A549 treated with Hydrocortisone at 1 μM for 4 hours (cell line): Measurements from ENCODE around the gene TMEM38A. TPM values are rescaled to one million over a fixed set of nuclear protein-coding genes. Genes with fewer than 3 reads are reported as not detected.

Experiments
- total RNA-seq: library from RNA; stranded (reverse); fragments of 200-300 nt; extraction: Qiagen RNA extraction; gene quantifications from 5 replicates; pipeline ENCODE4 v1.2.3, GENCODE V29; 2022

Gene TMEM38A, protein sequence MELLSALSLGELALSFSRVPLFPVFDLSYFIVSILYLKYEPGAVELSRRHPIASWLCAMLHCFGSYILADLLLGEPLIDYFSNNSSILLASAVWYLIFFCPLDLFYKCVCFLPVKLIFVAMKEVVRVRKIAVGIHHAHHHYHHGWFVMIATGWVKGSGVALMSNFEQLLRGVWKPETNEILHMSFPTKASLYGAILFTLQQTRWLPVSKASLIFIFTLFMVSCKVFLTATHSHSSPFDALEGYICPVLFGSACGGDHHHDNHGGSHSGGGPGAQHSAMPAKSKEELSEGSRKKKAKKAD
- total RNA-seq: 0.93 to 1.2 TPM (median 1.1 TPM) in 5 replicates

DNA sequence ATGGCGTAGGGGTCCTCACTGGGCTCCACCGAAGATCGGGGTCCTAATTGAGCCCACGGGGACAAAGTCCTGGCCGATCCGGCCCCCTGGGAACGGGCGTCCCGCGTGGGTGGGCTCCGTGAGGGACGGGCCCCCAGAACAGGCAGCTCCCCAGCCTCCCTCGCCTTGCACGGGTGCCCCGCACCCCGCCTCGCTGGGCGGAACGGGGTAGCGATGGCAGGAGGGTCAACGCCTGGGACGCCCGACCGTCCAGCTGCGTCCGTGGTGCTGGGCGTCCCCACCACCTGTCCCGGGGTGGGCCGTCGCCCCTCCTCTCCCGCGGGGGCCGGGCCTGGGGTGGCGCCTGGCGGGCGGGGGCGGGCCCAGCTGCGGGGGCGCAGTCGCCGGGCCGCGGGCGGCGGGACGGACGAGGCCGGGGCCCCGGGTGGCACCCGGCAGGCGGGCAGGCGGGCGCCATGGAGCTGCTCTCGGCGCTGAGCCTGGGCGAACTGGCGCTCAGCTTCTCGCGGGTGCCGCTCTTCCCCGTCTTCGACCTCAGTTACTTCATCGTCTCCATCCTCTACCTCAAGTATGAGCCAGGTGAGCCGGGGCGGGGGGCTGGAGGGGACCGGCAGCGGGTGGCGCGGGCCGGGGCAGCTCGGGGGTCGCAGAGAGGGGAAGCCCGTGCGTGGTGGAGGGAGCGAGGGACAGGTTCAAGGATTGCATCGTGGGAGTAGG, at the start of gene TMEM38A:
Gene TMEM38A (plus strand): TSS at position 377 of the 717 bp plus-strand sequence. CDS start 79 bp downstream, at position 456.

DNA sequence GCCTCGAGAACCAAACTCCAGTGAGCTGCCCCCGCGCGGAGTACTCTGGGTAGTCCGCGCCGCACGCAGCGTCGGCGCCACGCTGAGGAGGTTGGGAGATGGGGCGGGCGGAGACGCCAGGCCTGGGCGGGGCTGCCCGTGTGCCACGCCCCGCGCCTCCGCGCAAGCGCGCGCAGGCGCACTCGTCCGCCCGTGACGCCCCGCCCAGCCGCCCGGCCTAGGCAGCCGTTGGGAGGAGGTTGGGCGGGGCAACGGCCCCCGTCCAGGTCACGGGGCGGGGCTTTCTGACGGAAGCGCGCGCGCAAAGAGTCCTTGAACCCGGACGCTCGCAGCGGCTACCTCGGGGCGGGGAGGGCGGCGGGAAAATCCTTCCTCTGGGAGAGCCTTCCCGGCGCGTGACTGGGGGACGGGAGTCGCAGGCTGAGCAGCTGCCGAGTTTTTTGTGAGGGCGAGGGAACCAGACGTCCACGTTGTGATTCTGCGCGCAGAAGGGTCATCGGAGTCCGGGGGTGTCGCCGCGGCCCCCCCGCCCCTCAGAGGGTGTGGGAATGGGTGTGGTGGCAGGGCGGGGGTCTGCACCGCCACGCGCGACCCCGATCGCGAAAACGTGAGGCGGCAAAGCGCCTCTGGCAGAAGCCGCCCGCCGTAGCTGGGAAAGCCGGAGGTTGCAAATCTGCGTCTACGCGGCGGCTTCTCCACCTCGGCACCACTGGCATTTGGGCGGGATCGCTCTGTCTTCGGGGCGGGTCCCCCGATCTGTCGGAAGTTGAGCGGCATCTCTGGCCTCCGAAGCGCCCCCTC, 32.6 kb upstream of the TMEM38A start, which contains the start of gene MED26:
Gene MED26 (minus strand): TSS at position 22 of the 801 bp plus-strand sequence. CDS start 261 bp downstream, outside the sequence.

DNA sequence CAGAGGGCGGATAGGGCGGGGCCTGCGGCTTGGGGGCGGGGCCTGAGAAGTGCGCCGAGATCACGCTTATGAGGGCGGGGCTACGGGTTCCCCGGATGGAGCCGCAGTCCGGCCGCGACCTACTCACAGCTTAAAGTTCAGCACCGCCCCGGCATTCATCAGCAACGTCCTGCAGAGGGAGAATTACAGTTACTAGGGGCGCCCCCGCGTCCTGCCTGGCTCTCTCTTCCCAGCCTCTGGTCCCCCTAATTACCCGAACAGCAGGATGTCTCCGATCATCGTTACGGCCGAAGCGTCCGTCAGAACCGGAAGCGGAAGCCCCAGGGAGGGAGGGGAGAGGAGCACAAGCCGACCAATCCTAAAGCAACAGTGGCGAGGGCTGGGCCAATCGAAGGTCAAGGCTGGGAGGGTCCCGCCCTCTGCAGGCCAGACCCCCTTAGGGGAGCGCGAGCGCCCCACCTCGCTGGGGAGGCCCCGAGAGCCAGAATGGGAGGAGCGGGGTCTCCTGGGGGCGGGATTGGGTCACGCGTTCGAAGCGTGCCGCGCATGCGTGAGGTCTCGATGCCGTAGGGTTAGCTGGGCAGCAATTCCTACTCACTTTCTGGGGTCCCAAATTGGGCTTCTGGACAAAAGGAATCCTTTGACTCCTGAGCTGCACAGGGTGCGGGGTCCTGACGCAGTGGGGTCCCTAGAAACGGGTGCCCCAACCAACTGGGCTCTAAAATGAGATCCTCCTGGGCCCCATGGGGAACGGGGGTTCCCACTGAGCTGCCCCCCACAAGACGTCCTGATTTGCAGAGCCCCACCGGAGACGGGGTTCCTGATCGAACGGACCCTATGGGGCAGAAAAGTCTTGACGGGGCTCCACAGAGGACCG, 869 bp upstream of the TMEM38A start, which contains the start of gene SMIM7:
Gene SMIM7 (minus strand): TSS at position 313 of the 877 bp plus-strand sequence. CDS start 34 bp downstream, at position 279.

Other genes starting within 250 kb of the TMEM38A start
- gene EPS15L1, start 189.2 kb upstream of the TMEM38A start, total RNA-seq: 14.2 to 17.9 TPM (median 16.1 TPM) in 5 replicates
- 0.15 TPM in 1 of 5 replicates, not detected in the others for gene CALR3, start 165.0 kb upstream of the TMEM38A start, total RNA-seq
- 2.5 to 3.4 TPM (median 2.7 TPM) in 5 replicates for gene C19orf44, start 164.7 kb upstream of the TMEM38A start, total RNA-seq
- 27.4 to 31.5 TPM (median 30.1 TPM) in 5 replicates for gene CHERP, start 118.7 kb upstream of the TMEM38A start, total RNA-seq
- gene SLC35E1, start 88.7 kb upstream of the TMEM38A start, total RNA-seq: 18.1 to 19.8 TPM (median 19.1 TPM) in 5 replicates
- 4.5 to 5.7 TPM (median 5.2 TPM) in 5 replicates for gene MED26, start 32.9 kb upstream of the TMEM38A start, total RNA-seq
- 69.9 to 76.9 TPM (median 72.1 TPM) in 5 replicates for gene SMIM7, start 995 bp upstream of the TMEM38A start, total RNA-seq
- gene NWD1, start 58.7 kb downstream of the TMEM38A start, total RNA-seq: not detected in 5 replicates
- gene SIN3B, start 168.3 kb downstream of the TMEM38A start, total RNA-seq: 17.7 to 21.3 TPM (median 20.0 TPM) in 5 replicates
- gene F2RL3, start 227.9 kb downstream of the TMEM38A start, total RNA-seq: 0.03 TPM in 1 of 5 replicates, not detected in the others